ENCODE measurements around the gene GRK5. TPM values are rescaled to one million over a fixed set of nuclear protein-coding genes. Genes with fewer than 3 reads are reported as not detected.

GRK5 gene
- total RNA-seq, 2 donors from 2014 or later, result 4.8 to 10.6 TPM

- WGBS, result 48% methylated on average over 9 of the region's 9 CpGs
- peaks cover 10% of the 10 kb centered on the region for H3K4me1 ChIP-seq (replicated peaks)
- intact Hi-C loops (cut with DNase I), result loop anchor here (10.0 kb wide), 2 partner anchors 129 to 1821 kb away; no protein-coding TSS in a partner anchor
Measured at GRCh38 chr10:119285495-119286267, 78.3 kb downstream of the GRK5 start.

GRCh38 chr10:119286516-119286915 is 79.1 kb downstream of the GRK5 start:
- intact Hi-C loops (cut with DNase I), result loop anchor here (10.0 kb wide), 2 partner anchors 128 to 1822 kb away; no protein-coding TSS in a partner anchor
- peak overlapping the region in 1 of 2 donors; percentile 83 for H3K27ac ChIP-seq
- no peak for TF ChIP-seq POLR2AphosphoS5 (IDR thresholded peaks at IDR 0.05)
- TF ChIP-seq CTCF (IDR thresholded peaks at IDR 0.05), result no peak
- no peak for TF ChIP-seq POLR2A (IDR thresholded peaks at IDR 0.05)
- DNase-seq (ENCODE audit: low spot score), result no peak
- H3K36me3 ChIP-seq, result no peaks in the 10 kb centered on the region
- H3K4me3 ChIP-seq, result no peak overlapping the region
- 80% methylated on average over 6 of the region's 6 CpGs for WGBS
- no peaks in the 10 kb centered on the region for H3K27me3 ChIP-seq (replicated peaks; ENCODE audit: insufficient read depth)
- H3K9me3 ChIP-seq, result no peaks in the 10 kb centered on the region
- H3K4me1 ChIP-seq (replicated peaks), result peaks cover 10% of the 10 kb centered on the region

More at GRCh38 chr10:119285495-119286267, 78.3 kb downstream of the GRK5 start:
- Histone ChIP-seq H3K27me3 (replicated peaks; ENCODE audit: insufficient read depth) (no peaks in the 10 kb centered on the region), H3K4me3 (no peak overlapping the region), H3K36me3 (no peaks in the 10 kb centered on the region), H3K9me3 (no peaks in the 10 kb centered on the region), H3K27ac (peak overlapping the region; percentile 41 to 83)
- TF ChIP-seq CTCF (IDR thresholded peaks at IDR 0.05), result no peak
- no peak for DNase-seq (ENCODE audit: low spot score)

- Histone ChIP-seq H3K36me3 (no peaks in the 10 kb centered on the region), H3K27ac (peak overlapping the region in 1 of 2 donors; percentile 83), H3K4me3 (no peak overlapping the region), H3K4me1 (replicated peaks) (peaks cover 10% of the 10 kb centered on the region), H3K9me3 (no peaks in the 10 kb centered on the region), H3K27me3 (replicated peaks; ENCODE audit: insufficient read depth) (no peaks in the 10 kb centered on the region)
- TF ChIP-seq POLR2AphosphoS5 (IDR thresholded peaks at IDR 0.05) (no peak), POLR2A (IDR thresholded peaks at IDR 0.05) (no peak), CTCF (IDR thresholded peaks at IDR 0.05) (no peak)
- WGBS, result 96% methylated on average over 2 of the region's 2 CpGs
- intact Hi-C loops (cut with DNase I), result loop anchor here (10.0 kb wide), 2 partner anchors 128 to 1822 kb away; no protein-coding TSS in a partner anchor
- no peak for DNase-seq (ENCODE audit: low spot score)
Measured at GRCh38 chr10:119286983-119287633, 79.7 kb downstream of the GRK5 start.

- Histone ChIP-seq H3K36me3 (no peaks in the 10 kb centered on the region), H3K9me3 (no peaks in the 10 kb centered on the region), H3K27me3 (replicated peaks; ENCODE audit: insufficient read depth) (no peaks in the 10 kb centered on the region), H3K4me1 (replicated peaks) (peaks cover 10% of the 10 kb centered on the region), H3K27ac (peak overlapping the region; percentile 15 to 37), H3K4me3 (no peak overlapping the region)
- no peak for TF ChIP-seq POLR2AphosphoS5 (IDR thresholded peaks at IDR 0.05)
- TF ChIP-seq POLR2A (IDR thresholded peaks at IDR 0.05), result no peak
- no peak for TF ChIP-seq CTCF (IDR thresholded peaks at IDR 0.05)
- intact Hi-C loops (cut with DNase I), result loop anchor here (10.0 kb wide), 2 partner anchors 126 to 1824 kb away; no protein-coding TSS in a partner anchor
- WGBS, result 95% methylated on average over 7 of the region's 7 CpGs
- no peak for DNase-seq (ENCODE audit: low spot score)
Measured at GRCh38 chr10:119288574-119289001, 81.2 kb downstream of the GRK5 start.

Measured in prostate gland (tissue), 2 donors.